DND-41 (cell line): ENCODE measurements around the gene KY.

Experiments
- EZH2 ChIP-seq: IDR thresholded peaks from 3 replicates; pipeline ENCODE4 v1.6.1; 2012; ENCODE audit warnings: borderline replicate concordance, low read depth, mild to moderate bottlenecking, moderate library complexity, low read length, inconsistent platforms; ENCODE audit not compliant: severe bottlenecking
- TF ChIP-seq, protein P1 (sequence below): IDR thresholded peaks from 2 replicates; pipeline ENCODE4 v1.5.1; 2012; ENCODE audit warnings: borderline replicate concordance, low read length, moderate library complexity, mild to moderate bottlenecking; ENCODE audit not compliant: poor library complexity, severe bottlenecking; ENCODE audit errors: extremely low read depth

DNA sequence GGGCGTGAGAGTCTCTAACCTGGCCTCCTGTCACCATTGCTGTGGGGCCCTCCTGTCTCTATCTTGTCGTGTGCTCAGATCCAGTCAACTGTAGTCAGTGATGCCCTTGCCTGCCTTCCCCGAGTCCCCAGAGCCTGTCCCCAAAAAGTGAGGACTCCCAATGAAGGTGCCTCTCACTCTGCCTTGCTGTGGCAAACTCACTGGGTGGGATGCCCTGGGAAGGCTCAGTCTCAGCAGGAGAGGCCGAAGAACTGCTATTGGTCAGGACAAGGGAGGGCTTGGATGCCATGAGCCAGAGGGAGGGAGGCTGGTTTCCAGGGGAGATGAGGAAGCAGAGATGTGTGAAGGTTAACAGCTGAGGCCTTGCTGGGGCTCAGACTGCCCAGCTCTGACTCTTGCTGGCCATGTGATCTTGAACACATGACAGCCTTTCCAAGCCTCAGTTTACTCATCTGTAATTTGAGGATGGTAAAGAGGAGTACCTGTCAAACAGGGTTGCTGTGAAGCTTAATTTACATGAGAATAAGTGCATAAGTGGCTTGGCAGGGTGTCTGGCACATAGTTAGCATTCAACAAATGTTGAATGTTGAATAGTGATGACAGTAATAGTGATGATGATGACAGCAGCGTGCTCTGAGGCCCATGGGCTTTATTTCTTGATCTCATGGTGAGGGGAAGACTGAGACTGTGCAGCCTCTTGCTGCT is 8.2 kb downstream of the KY start:
- TF ChIP-seq, protein P1, sequence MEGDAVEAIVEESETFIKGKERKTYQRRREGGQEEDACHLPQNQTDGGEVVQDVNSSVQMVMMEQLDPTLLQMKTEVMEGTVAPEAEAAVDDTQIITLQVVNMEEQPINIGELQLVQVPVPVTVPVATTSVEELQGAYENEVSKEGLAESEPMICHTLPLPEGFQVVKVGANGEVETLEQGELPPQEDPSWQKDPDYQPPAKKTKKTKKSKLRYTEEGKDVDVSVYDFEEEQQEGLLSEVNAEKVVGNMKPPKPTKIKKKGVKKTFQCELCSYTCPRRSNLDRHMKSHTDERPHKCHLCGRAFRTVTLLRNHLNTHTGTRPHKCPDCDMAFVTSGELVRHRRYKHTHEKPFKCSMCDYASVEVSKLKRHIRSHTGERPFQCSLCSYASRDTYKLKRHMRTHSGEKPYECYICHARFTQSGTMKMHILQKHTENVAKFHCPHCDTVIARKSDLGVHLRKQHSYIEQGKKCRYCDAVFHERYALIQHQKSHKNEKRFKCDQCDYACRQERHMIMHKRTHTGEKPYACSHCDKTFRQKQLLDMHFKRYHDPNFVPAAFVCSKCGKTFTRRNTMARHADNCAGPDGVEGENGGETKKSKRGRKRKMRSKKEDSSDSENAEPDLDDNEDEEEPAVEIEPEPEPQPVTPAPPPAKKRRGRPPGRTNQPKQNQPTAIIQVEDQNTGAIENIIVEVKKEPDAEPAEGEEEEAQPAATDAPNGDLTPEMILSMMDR = no peak
- TF ChIP-seq EZH2 = no peak
